Activated T-helper 9 cell treated with anti-CD3 and anti-CD28 coated beads, Interleukin-2, amount 50 U/mL, for 16 hours (primary cell): ENCODE measurements around the gene DHX34.

Experiments
- DNase-seq: peaks from one replicate; pipeline ENCODE4 v3.0.0-alpha.2; 2020; ENCODE audit warnings: low read depth

The DHX34 gene

GRCh38 chr19:47417746-47418691 lies 68.9 kb downstream of the DHX34 start:
- no peak for DNase-seq

- DNase-seq = no peak
Observed at GRCh38 chr19:47418692-47419029, 69.5 kb downstream of the DHX34 start.

GRCh38 chr19:47419030-47419783 lies 70.1 kb downstream of the DHX34 start, which contains the start of gene MEIS3:
MEIS3 (minus strand) TSS chr19:47419527; CDS start chr19:47419081, 446 bp downstream.
- DNase-seq = no peak

- no peak for DNase-seq
Observed at GRCh38 chr19:47419789-47420188, 70.7 kb downstream of the DHX34 start.

GRCh38 chr19:47421244-47421786 lies 72.2 kb downstream of the DHX34 start:
- DNase-seq = no peak

- DNase-seq = no peak
Observed at GRCh38 chr19:47421844-47422395, 72.8 kb downstream of the DHX34 start.

- no peak for DNase-seq
Observed at GRCh38 chr19:47422417-47423163, 73.5 kb downstream of the DHX34 start.

- no peak for DNase-seq
Observed at GRCh38 chr19:47423203-47423882, 74.2 kb downstream of the DHX34 start.

- peak; percentile 52 for DNase-seq
Observed at GRCh38 chr19:47427241-47428176, 78.4 kb downstream of the DHX34 start.

GRCh38 chr19:47428177-47428894 lies 79.2 kb downstream of the DHX34 start:
- peak; percentile 61 for DNase-seq

GRCh38 chr19:47429140-47429793 lies 80.2 kb downstream of the DHX34 start:
- DNase-seq = no peak

- no peak for DNase-seq
Observed at GRCh38 chr19:47430041-47430802, 81.1 kb downstream of the DHX34 start.

- no peak for DNase-seq
Observed at GRCh38 chr19:47432091-47432490, 83.0 kb downstream of the DHX34 start.
